Measurements from ENCODE around the gene B3GNT7.
"Not testable (repeated sequence)": the region's sequence is repeated elsewhere in the genome, so short reads cannot be mapped to it uniquely, and the experiment has no call there.

The B3GNT7 gene

GRCh38 chr2:231429901-231430300 lies 34.4 kb downstream of the B3GNT7 start:
- Histone ChIP-seq H3K9me3 (ENCODE audit: insufficient read depth, low read length) (no peaks in the 10 kb centered on the region; the same call in 1 of the 2 replicates), H3K9ac (ENCODE audit: low read length) (no peak overlapping the region), H2AFZ (ENCODE audit: low read depth, low read length, severe bottlenecking) (no peak overlapping the region)

DNA sequence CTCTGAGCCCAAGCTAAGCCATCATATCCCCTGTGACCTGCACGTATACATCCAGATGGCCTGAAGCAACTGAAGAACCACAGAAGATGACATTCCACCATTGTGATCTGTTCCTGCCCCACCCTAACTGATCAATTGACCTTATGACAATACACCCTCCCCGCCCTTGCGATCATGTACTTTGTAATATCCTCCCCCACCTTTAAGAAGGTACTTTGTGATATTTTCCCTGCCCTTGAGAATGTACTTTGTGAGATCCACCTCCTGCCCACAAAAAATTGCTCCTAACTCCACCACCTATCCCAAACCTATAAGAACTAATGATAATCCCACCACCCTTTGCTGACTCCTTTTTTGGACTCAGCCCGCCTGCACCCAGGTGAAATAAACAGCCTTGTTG lies 34.9 kb downstream of the B3GNT7 start:
- H4K20me1 ChIP-seq (ENCODE audit: low read depth, low read length); H3K4me2 ChIP-seq (ENCODE audit: low read depth, low read length, poor library complexity, severe bottlenecking); H3K79me2 ChIP-seq (ENCODE audit: insufficient read depth, low read length); H3K27me3 ChIP-seq (ENCODE audit: low read length); H3K4me3 ChIP-seq (ENCODE audit: insufficient read depth, low read length, poor library complexity, severe bottlenecking); H3K9me3 ChIP-seq (ENCODE audit: insufficient read depth, low read length); H3K9me2 ChIP-seq (replicated peaks; ENCODE audit: insufficient read depth, low read length); H3K27ac ChIP-seq (ENCODE audit: low read depth, low read length); H3K9ac ChIP-seq (ENCODE audit: low read length); H2AFZ ChIP-seq (ENCODE audit: low read depth, low read length, severe bottlenecking); H3K36me3 ChIP-seq (ENCODE audit: low read length); H3F3A ChIP-seq (ENCODE audit: insufficient read depth): not testable (repeated sequence)

More at GRCh38 chr2:231429901-231430300, 34.4 kb downstream of the B3GNT7 start:
- no peak overlapping the region for H3K4me2 ChIP-seq (ENCODE audit: low read depth, low read length, poor library complexity, severe bottlenecking)
- no peaks in the 10 kb centered on the region for H3K79me2 ChIP-seq (ENCODE audit: insufficient read depth, low read length)
- H4K20me1 ChIP-seq (ENCODE audit: low read depth, low read length): no peaks in the 10 kb centered on the region
- TF ChIP-seq CTCF (IDR thresholded peaks at IDR 0.05; ENCODE audit: insufficient read depth, low read length, poor library complexity, severe bottlenecking): no peak
- H3K27ac ChIP-seq (ENCODE audit: low read depth, low read length): no peak overlapping the region
- H3K4me3 ChIP-seq (ENCODE audit: insufficient read depth, low read length, poor library complexity, severe bottlenecking): no peak overlapping the region
- no peaks in the 10 kb centered on the region for H3K9me2 ChIP-seq (replicated peaks; ENCODE audit: insufficient read depth, low read length)
- no peaks in the 10 kb centered on the region for H3F3A ChIP-seq (ENCODE audit: insufficient read depth)
- no peaks in the 10 kb centered on the region for H3K36me3 ChIP-seq (ENCODE audit: low read length)
- H3K27me3 ChIP-seq (ENCODE audit: low read length): no peaks in the 10 kb centered on the region

- H3K4me2 ChIP-seq (ENCODE audit: low read depth, low read length, poor library complexity, severe bottlenecking): no peak overlapping the region
- H3K79me2 ChIP-seq (ENCODE audit: insufficient read depth, low read length): no peaks in the 10 kb centered on the region
- no peak overlapping the region for H3K4me3 ChIP-seq (ENCODE audit: insufficient read depth, low read length, poor library complexity, severe bottlenecking)
- H3K27ac ChIP-seq (ENCODE audit: low read depth, low read length): no peak overlapping the region
- H3K9me2 ChIP-seq (replicated peaks; ENCODE audit: insufficient read depth, low read length): no peaks in the 10 kb centered on the region
- no peaks in the 10 kb centered on the region; the same call in 1 of the 2 replicates for H3K9me3 ChIP-seq (ENCODE audit: insufficient read depth, low read length)
- H3K9ac ChIP-seq (ENCODE audit: low read length): no peak overlapping the region
- no peak for TF ChIP-seq CTCF (IDR thresholded peaks at IDR 0.05; ENCODE audit: insufficient read depth, low read length, poor library complexity, severe bottlenecking)
- no peak for TF ChIP-seq EZH2phosphoT487 (conservative IDR thresholded peaks at IDR 0.05; ENCODE audit: low read length)
- no peaks in the 10 kb centered on the region for H3F3A ChIP-seq (ENCODE audit: insufficient read depth)
- H3K36me3 ChIP-seq (ENCODE audit: low read length): no peaks in the 10 kb centered on the region
- H4K20me1 ChIP-seq (ENCODE audit: low read depth, low read length): no peaks in the 10 kb centered on the region
- H2AFZ ChIP-seq (ENCODE audit: low read depth, low read length, severe bottlenecking): no peak overlapping the region
- H3K27me3 ChIP-seq (ENCODE audit: low read length): no peaks in the 10 kb centered on the region
Measured at GRCh38 chr2:231431606-231432005, 36.1 kb downstream of the B3GNT7 start.

DNA sequence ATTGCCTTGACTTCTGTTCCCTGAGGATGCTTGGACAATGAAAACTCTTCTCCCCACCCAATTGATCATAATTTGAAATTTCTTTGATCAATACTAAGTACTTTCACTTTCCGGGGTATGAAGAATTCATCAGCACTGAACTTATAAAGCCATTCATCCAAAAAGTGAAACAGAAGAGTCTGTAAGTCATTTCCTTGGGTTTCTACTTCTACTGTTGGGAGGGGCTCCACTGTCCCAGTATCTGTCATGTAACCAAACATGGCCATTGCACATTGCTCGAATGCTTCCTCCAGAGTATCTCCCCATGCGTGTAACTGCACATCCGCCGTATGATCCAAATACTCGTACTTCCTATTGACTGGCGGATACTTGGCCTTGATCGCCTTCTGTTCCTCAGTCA lies 38.5 kb downstream of the B3GNT7 start:
- H3K9me3 ChIP-seq (ENCODE audit: insufficient read depth, low read length): no peaks in the 10 kb centered on the region; the same call in 1 of the 2 replicates
- no peaks in the 10 kb centered on the region for H3K36me3 ChIP-seq (ENCODE audit: low read length)
- H3K4me2 ChIP-seq (ENCODE audit: low read depth, low read length, poor library complexity, severe bottlenecking): no peak overlapping the region
- H3K27me3 ChIP-seq (ENCODE audit: low read length): no peaks in the 10 kb centered on the region
- H3F3A ChIP-seq (ENCODE audit: insufficient read depth): no peaks in the 10 kb centered on the region
- TF ChIP-seq CTCF (IDR thresholded peaks at IDR 0.05; ENCODE audit: insufficient read depth, low read length, poor library complexity, severe bottlenecking): no peak
- H3K79me2 ChIP-seq (ENCODE audit: insufficient read depth, low read length): no peaks in the 10 kb centered on the region
- H3K9me2 ChIP-seq (replicated peaks; ENCODE audit: insufficient read depth, low read length): no peaks in the 10 kb centered on the region
- H3K27ac ChIP-seq (ENCODE audit: low read depth, low read length): no peak overlapping the region
- no peaks in the 10 kb centered on the region for H4K20me1 ChIP-seq (ENCODE audit: low read depth, low read length)
- no peak overlapping the region for H3K9ac ChIP-seq (ENCODE audit: low read length)
- H3K4me3 ChIP-seq (ENCODE audit: insufficient read depth, low read length, poor library complexity, severe bottlenecking): no peak overlapping the region
- no peak overlapping the region for H2AFZ ChIP-seq (ENCODE audit: low read depth, low read length, severe bottlenecking)
